Prostate gland (tissue), 2 donors: Measurements from ENCODE around the gene WBP2NL. TPM values are rescaled to one million over a fixed set of nuclear protein-coding genes. Genes with fewer than 3 reads are reported as not detected.
"Not testable (repeated sequence)": the region's sequence is repeated elsewhere in the genome, so short reads cannot be mapped to it uniquely, and the experiment has no call there.

Experiments
- DNase-seq: peaks from one replicate; pipeline ENCODE4 v3.0.0-alpha.2; 2019; ENCODE audit warnings: low spot score
- H3K27ac ChIP-seq, 2 donors: fragments of 200-600 bp; sonication (generic); 2 replicates each; pipeline ENCODE4 v1.5.1; 2017 to 2019
- H3K27me3 ChIP-seq: fragments of 200-600 bp; sonication (generic); replicated peaks from 2 replicates; pipeline ENCODE4 v1.5.1; 2019; ENCODE audit not compliant: insufficient read depth
- H3K36me3 ChIP-seq, 2 donors: fragments of 200-600 bp; sonication (generic); 1 replicate in 1 of 2; 2 replicates in 1 of 2; pipeline versions ENCODE4 v1.5.1 to v1.8.1; 2017 to 2019
- H3K4me1 ChIP-seq: fragments of 200-600 bp; sonication (generic); replicated peaks from 2 replicates; pipeline ENCODE4 v1.5.1; 2019
- H3K4me3 ChIP-seq, 2 donors: fragments of 200-600 bp; sonication (generic); 2 replicates each; pipeline ENCODE4 v1.5.1; 2017 to 2019
- H3K9me3 ChIP-seq: fragments of 200-600 bp; sonication (generic); 2 replicates; pipeline ENCODE4 v1.5.1; 2017
- POLR2A ChIP-seq: fragments of 450-650 bp; IDR thresholded peaks from one replicate; pipeline ENCODE4 v1.6.1; 2016; ENCODE audit warnings: antibody characterized with exemption, mild to moderate bottlenecking
- POLR2AphosphoS5 ChIP-seq: sonication (generic); formaldehyde crosslinking; IDR thresholded peaks from one replicate; pipeline ENCODE4 v1.6.1; 2017; ENCODE audit warnings: antibody characterized with exemption
- WGBS: methylation state at CpG from one replicate; pipeline ENCODE4 v1.1.5; 2018; 5-methylcytosine and 5-hydroxymethylcytosine counted together
- intact Hi-C: fragments of 100-400 bp; cut with DNase I; formaldehyde crosslinking; loops from one replicate; pipeline ENCODE4 v1.14.2; 2022
- total RNA-seq, 2 donors: library from RNA; depleted of rRNA; stranded (reverse); fragments of >200 nt; gene quantifications; one replicate each; pipeline ENCODE4 v1.1.0, GENCODE V29; 2016
- TF ChIP-seq, protein P1 (sequence below), 4 experiments: fragments of 200-600 bp in 2 of 4; fragments of 450-650 bp in 2 of 4; sonication (generic) in 2 of 4; IDR thresholded peaks; 1 replicate in 3 of 4; 2 replicates in 1 of 4; pipeline ENCODE4 v1.5.1; 2016 to 2019; ENCODE audit warnings: antibody characterized with exemption in 4 of 4, mild to moderate bottlenecking in 2 of 4, moderate library complexity in 2 of 4

The WBP2NL gene
- total RNA-seq, 2 donors from 2014 or later = 1.6 to 12.7 TPM

DNA sequence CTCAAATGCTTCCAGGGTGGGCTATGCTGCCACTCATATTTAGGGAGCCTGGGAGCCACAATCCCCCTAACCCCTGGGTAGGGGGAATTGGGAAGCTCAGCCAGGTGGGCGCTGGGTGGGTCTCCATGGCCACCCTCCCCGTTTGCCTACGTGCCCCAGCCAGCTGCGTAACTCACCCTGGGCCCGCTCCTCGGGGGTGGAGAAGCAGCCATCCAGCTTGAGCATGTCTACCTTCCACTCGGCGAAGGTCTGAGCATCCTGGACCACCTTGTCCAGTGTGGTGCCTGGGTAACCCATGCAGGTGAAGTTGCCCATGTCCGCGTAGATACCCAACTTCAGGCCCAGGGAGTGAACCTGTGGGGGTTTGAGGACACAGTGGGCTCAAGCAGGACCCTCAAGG lies 68.3 kb downstream of the WBP2NL start:
- no peaks in the 10 kb centered on the region for H3K36me3 ChIP-seq
- TF ChIP-seq, protein P1, sequence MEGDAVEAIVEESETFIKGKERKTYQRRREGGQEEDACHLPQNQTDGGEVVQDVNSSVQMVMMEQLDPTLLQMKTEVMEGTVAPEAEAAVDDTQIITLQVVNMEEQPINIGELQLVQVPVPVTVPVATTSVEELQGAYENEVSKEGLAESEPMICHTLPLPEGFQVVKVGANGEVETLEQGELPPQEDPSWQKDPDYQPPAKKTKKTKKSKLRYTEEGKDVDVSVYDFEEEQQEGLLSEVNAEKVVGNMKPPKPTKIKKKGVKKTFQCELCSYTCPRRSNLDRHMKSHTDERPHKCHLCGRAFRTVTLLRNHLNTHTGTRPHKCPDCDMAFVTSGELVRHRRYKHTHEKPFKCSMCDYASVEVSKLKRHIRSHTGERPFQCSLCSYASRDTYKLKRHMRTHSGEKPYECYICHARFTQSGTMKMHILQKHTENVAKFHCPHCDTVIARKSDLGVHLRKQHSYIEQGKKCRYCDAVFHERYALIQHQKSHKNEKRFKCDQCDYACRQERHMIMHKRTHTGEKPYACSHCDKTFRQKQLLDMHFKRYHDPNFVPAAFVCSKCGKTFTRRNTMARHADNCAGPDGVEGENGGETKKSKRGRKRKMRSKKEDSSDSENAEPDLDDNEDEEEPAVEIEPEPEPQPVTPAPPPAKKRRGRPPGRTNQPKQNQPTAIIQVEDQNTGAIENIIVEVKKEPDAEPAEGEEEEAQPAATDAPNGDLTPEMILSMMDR (IDR thresholded peaks at IDR 0.05) = no peak
- TF ChIP-seq POLR2A = no peak
- no peak for TF ChIP-seq POLR2AphosphoS5
- no peak overlapping the region for H3K4me3 ChIP-seq
- H3K9me3 ChIP-seq = no peaks in the 10 kb centered on the region
- H3K27ac ChIP-seq = no peak overlapping the region
- DNase-seq = no peak
- intact Hi-C loops = no loop called here
- no peaks in the 10 kb centered on the region for H3K27me3 ChIP-seq
- 96% methylated on average over 10 of the region's 10 CpGs for WGBS
- H3K4me1 ChIP-seq = peaks cover 9% of the 10 kb centered on the region

DNA sequence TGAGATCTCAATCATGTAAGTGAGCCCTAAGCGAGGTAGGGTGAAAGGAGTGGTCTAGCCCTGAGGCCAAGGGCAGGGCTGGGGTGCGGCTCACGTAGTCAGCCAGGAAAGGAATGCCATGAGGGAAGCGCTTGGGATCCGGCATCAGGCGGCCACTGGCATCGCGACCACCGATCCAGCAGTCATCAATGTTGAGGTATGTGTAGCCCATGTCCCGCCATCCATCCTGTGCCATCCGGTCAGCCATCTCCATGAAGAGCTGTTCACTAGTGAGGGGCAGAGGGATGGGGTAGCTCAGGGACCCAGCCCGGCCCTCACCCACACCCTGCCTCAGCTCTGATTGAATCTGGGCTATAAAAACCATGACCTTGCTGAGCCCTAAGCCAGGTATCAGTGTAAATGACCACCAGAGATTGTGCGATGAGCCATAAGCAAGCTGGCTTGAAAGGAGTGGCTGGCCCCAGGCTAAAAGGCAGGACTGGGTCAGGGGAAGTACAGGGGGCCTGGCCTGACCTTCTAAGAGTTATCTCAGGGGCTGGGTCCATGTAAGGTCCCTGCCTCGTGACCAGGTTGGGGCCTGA lies 69.2 kb downstream of the WBP2NL start:
- intact Hi-C loops = no loop called here
- Histone ChIP-seq H3K4me1 (peaks cover 9% of the 10 kb centered on the region), H3K36me3 (no peaks in the 10 kb centered on the region), H3K9me3 (no peaks in the 10 kb centered on the region), H3K27me3 (no peaks in the 10 kb centered on the region), H3K4me3 (no peak overlapping the region), H3K27ac (no peak overlapping the region)
- 89% methylated on average over 14 of the region's 14 CpGs for WGBS
- TF ChIP-seq POLR2AphosphoS5 (no peak), POLR2A (no peak)
- TF ChIP-seq, protein P1 (IDR thresholded peaks at IDR 0.05) = no peak
- DNase-seq = no peak

DNA sequence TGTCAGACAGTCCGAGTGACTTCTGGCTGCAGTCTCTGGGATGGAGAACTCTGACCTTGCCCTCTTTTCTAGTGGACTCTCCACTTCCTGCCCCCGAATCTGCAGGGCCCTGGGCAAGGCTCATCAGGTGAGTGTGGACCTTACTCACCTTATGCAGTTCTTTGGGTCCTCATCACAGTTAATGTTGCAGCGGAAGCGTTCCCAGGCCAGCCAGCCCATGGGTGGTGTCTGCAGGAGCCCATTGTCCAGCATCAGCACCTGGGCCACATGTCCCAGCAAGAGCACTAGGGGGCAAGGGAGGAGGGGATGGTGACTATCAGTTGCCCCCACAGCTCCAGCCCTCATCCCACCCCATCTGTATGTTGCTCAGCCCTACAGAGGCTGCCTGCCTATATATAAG lies 69.7 kb downstream of the WBP2NL start:
- no peak for TF ChIP-seq POLR2AphosphoS5
- peaks cover 9% of the 10 kb centered on the region for H3K4me1 ChIP-seq
- H3K36me3 ChIP-seq = no peaks in the 10 kb centered on the region
- H3K4me3 ChIP-seq = no peak overlapping the region
- H3K27me3 ChIP-seq = no peaks in the 10 kb centered on the region
- H3K9me3 ChIP-seq = no peaks in the 10 kb centered on the region
- no peak overlapping the region for H3K27ac ChIP-seq
- no peak for DNase-seq
- WGBS = 100% methylated on average over 4 of the region's 4 CpGs
- intact Hi-C loops = no loop called here

DNA sequence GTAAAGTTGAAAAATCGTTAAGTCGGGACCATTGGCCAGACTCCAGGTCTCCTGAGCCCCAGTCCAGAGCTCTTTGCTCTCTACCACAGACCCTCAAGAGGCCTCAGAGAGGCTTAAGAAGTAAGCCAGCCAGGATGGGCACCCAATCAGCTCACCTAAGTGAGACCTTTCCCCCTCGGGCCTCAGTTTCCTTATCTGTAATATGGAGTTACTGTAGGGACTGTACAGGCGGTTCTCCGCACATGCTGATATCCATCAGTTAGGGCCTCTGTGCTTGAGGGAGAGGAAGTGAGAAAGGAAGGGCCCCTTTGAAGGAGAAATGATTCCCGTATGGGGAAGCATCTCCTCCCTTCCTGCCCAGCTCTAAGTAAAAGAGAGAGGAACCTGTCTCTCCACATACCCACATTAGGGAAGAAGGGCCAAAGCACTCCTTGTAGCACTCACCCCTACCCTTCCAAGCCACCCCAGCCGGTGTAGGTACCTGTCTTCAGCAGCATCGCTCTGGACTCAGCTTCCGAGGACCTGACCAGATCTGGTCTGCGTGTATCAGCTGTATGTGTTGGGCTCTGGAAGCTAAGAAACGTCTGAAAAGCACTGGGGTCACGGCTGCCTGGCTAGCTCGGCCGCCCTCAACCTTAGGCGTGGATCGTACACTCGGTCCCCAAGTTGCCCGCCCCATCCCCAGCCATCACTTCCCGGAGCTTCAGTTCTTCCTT lies 71.4 kb downstream of the WBP2NL start:
- intact Hi-C loops = no loop called here
- Histone ChIP-seq H3K4me1 (peaks cover 9% of the 10 kb centered on the region), H3K4me3 (peak overlapping the region; percentile 53 to 54), H3K36me3 (no peaks in the 10 kb centered on the region), H3K27ac (peak overlapping the region; percentile 84 to 88), H3K27me3 (no peaks in the 10 kb centered on the region), H3K9me3 (no peaks in the 10 kb centered on the region)
- DNase-seq = no peak
- 11% methylated on average over 19 of the region's 19 CpGs for WGBS
- TF ChIP-seq POLR2AphosphoS5 = no peak
- TF ChIP-seq POLR2A = no peak
- TF ChIP-seq, protein P1 (IDR thresholded peaks at IDR 0.05) = no peak

DNA sequence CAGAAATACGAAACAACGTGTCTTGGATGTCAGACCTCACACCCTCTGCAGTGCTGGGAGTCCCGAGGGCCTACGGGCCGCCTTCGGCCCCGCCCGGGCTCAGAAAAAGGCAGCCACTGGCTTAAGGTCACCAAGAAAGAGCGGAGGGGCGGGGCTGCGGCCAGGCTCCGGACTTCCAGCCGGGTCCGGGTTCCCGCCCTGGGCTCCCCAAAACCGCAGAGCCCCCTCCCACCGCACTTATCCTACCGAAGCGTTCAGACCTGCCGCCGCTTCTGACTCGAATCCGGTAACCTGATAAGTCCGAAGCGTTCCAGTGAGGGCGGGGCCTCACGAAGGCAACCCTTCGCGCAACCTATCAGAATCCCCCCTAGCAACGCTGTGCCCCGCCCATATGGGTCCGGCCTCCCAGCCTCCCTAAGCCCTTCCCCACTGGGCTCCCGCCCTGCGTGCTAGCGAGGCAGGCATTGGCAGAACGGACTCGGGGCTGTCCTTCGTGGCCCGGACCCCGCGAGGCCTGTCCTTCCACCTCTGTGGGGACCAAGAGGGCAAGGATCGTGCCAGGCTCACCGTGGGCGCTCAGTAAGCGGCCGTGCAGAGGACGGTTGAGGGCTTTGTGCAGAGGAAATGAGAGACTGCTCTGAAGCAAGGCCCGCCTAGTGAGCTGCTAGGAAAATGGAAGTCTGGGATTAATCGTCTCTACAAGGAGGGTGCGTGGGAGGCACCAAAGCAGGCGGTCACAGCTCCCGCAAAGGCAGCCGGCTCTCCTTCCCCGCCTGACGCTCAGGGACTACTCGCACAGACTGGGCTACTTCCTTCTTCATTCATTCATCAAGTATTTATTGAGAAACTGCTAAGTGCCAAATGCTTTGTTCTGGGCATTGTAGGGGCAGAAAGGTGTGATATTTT lies 72.2 kb downstream of the WBP2NL start, which contains the start of gene NAGA:
Gene NAGA (minus strand): TSS at position 296 of the 906 bp plus-strand sequence. CDS start 515 bp downstream, outside the sequence.
- H3K4me3 ChIP-seq = peak within 1 kb of the TSS; percentile 53 to 54
- H3K9me3 ChIP-seq = no peaks in the 10 kb centered on the region
- TF ChIP-seq, protein P1 (IDR thresholded peaks at IDR 0.05) = peak in 1 of 4 experiments; percentile 2
- TF ChIP-seq POLR2AphosphoS5 (peak; percentile 98), POLR2A (peak; percentile 94)
- DNase-seq = peak; percentile 96
- peak within 1 kb of the TSS; percentile 84 to 88 for H3K27ac ChIP-seq
- intact Hi-C loops = no loop called here
- peaks cover 9% of the 10 kb centered on the region for H3K4me1 ChIP-seq
- no peaks in the 10 kb centered on the region for H3K36me3 ChIP-seq
- WGBS = under 1% methylated on average over 56 of the region's 56 CpGs
- no peaks in the 10 kb centered on the region for H3K27me3 ChIP-seq

DNA sequence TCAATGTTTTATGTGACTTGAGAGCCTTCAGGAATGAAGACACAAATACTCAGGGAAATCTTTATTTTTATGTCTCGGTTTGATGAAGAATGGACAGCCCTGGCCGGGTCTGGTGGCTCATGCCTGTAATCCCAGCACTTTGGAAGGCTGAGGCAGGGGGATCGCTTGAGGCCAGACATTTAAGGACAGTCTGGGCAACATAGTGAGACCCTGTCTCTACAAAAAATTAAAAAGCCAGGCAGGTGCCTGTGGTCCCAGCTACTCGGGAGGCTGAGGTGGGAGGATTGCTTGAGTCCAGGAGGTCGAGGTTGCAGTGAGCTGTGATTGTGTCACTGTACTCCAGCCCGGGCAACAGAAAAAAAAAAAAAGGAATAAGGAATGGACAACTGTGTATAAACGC lies 72.9 kb downstream of the WBP2NL start:
- DNase-seq, H3K4me1 ChIP-seq, H3K9me3 ChIP-seq, H3K36me3 ChIP-seq, H3K27me3 ChIP-seq, intact Hi-C loops: not testable (repeated sequence)
- 58% methylated on average over 7 of the region's 7 CpGs for WGBS
- Histone ChIP-seq H3K4me3 (peak overlapping the region in 1 of 2 donors; percentile 53), H3K27ac (peak overlapping the region in 1 of 2 donors; percentile 88)
